ENCODE data around the gene SETDB2. TPM values are rescaled to one million over a fixed set of nuclear protein-coding genes. Genes with fewer than 3 reads are reported as not detected.
A peak's percentile ranks its signal among the peaks of the same experiment; 100 is the strongest.

SETDB2 gene, protein sequence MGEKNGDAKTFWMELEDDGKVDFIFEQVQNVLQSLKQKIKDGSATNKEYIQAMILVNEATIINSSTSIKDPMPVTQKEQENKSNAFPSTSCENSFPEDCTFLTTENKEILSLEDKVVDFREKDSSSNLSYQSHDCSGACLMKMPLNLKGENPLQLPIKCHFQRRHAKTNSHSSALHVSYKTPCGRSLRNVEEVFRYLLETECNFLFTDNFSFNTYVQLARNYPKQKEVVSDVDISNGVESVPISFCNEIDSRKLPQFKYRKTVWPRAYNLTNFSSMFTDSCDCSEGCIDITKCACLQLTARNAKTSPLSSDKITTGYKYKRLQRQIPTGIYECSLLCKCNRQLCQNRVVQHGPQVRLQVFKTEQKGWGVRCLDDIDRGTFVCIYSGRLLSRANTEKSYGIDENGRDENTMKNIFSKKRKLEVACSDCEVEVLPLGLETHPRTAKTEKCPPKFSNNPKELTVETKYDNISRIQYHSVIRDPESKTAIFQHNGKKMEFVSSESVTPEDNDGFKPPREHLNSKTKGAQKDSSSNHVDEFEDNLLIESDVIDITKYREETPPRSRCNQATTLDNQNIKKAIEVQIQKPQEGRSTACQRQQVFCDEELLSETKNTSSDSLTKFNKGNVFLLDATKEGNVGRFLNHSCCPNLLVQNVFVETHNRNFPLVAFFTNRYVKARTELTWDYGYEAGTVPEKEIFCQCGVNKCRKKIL
- total RNA-seq (10 to 100 TPM; 13.1 to 18.6 (median 16.0) TPM), polyA plus RNA-seq (5.0 TPM)
- long read RNA-seq, donor 1, full-length matches to known transcripts: 3 of 41 reads
- long read RNA-seq, donor 1, partial matches to known transcripts: 4 of 41 reads
- long read RNA-seq, donor 1, other reads (novel, unspliced or antisense): 34 of 41 reads
- long read RNA-seq, donor 2, partial matches to known transcripts: 1 of 17 reads
- long read RNA-seq, donor 2, other reads (novel, unspliced or antisense): 15 of 17 reads
- long read RNA-seq, donor 3, full-length matches to known transcripts: 8 of 55 reads
- long read RNA-seq, donor 3, partial matches to known transcripts: 5 of 55 reads
- long read RNA-seq, donor 3, other reads (novel, unspliced or antisense): 42 of 55 reads
- long read RNA-seq, donor 4, partial matches to known transcripts: 0 of 15 reads
- long read RNA-seq, donor 4, other reads (novel, unspliced or antisense): 15 of 15 reads

- DNase-seq: peak; percentile 99 to 100 (median 99)
- Histone ChIP-seq H3K27ac (ENCODE audit: low read length) (peak within 1 kb of the TSS; percentile 91), H3K4me3 (ENCODE audit: low read length) (peak within 1 kb of the TSS; percentile 69), H3K9me3 (ENCODE audit: control insufficient read depth, low read length) (no peaks in the 10 kb centered on the region), H3K27me3 (ENCODE audit: control insufficient read depth, insufficient read depth) (no peaks in the 10 kb centered on the region), H3K4me1 (ENCODE audit: control insufficient read depth, insufficient read depth, low read length) (no peaks in the 10 kb centered on the region)
- intact Hi-C loops (cut with DNase I): loop anchor here in 1 of 4 donors (10.0 kb wide), 1 partner anchor 161 kb away; no protein-coding TSS in a partner anchor
- under 1% methylated on average over 53 of the region's 53 CpGs for WGBS
- ATAC-seq: peak; percentile 99 to 100
These were observed at the start of gene SETDB2, which contains the start of gene CAB39L for GRCh38 chr13:49443704-49444523. TSS of gene SETDB2 (plus strand) at chr13:49444274. CDS start at chr13:49451894, 7,620 bp downstream. TSS of gene CAB39L (minus strand) at chr13:49444064. CDS start at chr13:49382910, 61,154 bp downstream.

DNA sequence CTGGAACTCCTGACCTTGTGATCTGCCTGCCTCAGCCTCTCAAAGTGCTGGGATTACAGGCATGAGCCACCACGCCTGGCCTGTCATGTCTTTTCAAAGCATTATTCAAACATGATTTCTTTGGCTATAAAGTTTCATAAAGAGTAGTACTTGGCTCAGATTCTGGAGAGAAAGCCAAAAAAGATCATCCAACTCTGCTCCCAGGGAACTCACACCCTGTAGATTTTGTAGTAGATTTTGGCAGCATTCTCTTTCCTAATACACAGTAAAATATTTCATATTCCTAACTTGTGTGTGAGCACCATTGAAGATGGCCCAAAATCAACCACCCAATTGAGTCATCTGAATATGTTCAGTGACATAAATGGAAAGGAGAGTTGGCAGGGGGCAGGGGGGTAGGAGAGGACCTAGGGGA lies 48.6 kb upstream of the SETDB2 start:
- H3K4me3 ChIP-seq (ENCODE audit: low read length): no peak overlapping the region
- WGBS: 52% methylated on average over 1 of the region's 1 CpG
- H3K9me3 ChIP-seq (ENCODE audit: control insufficient read depth, low read length): no peaks in the 10 kb centered on the region
- ATAC-seq: peak; percentile 93
- H3K27me3 ChIP-seq (ENCODE audit: control insufficient read depth, insufficient read depth): no peaks in the 10 kb centered on the region
- H3K4me1 ChIP-seq (ENCODE audit: control insufficient read depth, insufficient read depth, low read length): no peaks in the 10 kb centered on the region
- DNase-seq: peak; percentile 56 to 76 (median 58)
- intact Hi-C loops (cut with DNase I): no loop called here
- peak overlapping the region; percentile 51 for H3K27ac ChIP-seq (ENCODE audit: low read length)

DNA sequence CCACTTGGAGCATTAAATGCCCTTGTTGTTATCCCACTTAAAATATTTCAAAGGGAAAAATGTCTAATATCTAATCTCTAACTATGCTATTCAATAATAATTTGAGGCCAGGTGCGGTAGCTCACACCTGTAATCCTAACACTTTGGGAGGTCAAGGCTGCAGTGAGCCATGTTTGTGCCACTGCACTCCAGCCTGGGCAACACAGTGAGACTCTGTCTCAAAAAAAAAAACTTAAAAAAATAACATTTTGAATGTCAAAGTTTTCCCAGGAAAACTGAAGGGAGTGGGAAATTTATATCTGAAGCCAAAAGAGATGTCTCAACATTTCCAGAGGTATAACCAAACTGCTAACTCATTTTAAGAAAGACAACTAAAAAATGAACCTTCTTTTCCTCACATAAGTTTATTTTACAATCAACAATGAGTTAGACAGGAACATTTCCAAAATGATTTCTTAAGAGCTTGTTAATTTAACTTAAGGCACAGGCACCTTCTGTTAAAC lies 48.1 kb upstream of the SETDB2 start:
- no peak overlapping the region for H3K4me3 ChIP-seq (ENCODE audit: low read length)
- WGBS: 85% methylated on average over 1 of the region's 1 CpG
- no peaks in the 10 kb centered on the region for H3K4me1 ChIP-seq (ENCODE audit: control insufficient read depth, insufficient read depth, low read length)
- ATAC-seq: peak; percentile 42 to 86
- DNase-seq: no peak
- peak overlapping the region; percentile 51 for H3K27ac ChIP-seq (ENCODE audit: low read length)
- intact Hi-C loops (cut with DNase I): no loop called here
- H3K27me3 ChIP-seq (ENCODE audit: control insufficient read depth, insufficient read depth): no peaks in the 10 kb centered on the region
- no peaks in the 10 kb centered on the region for H3K9me3 ChIP-seq (ENCODE audit: control insufficient read depth, low read length)

DNA sequence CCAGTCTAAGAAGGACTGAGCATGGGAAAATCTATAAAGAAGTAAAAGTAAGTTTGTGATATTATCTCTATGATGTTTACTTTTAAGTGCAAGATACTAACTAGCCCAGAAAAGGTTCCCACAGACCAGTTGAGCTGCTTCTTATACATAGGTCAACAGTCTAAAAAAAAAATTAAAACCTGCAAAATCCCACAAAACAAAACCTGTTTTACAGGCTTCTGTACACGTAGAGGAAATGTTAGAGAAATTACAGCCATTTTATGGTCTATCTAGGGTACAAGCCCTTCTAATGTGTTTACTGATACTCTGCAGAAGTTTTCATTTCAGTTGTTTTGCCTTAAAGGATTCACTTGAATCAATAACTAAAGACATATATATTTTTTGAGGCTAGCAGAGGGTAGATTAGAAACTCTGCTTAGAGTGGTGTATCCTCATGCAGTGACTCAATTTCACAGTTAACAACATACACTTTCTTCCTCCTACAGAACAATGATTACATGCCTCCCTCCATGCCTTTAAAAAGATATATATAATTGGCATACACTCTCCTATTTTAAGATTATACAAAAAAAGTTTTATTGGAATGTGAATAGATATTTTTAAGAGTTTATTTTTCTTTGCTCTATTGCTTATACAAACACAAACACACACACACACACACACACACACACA lies 44.1 kb upstream of the SETDB2 start:
- intact Hi-C loops (cut with DNase I): no loop called here
- WGBS: 54% methylated on average over 1 of the region's 1 CpG
- no peak overlapping the region for H3K27ac ChIP-seq (ENCODE audit: low read length)
- no peaks in the 10 kb centered on the region for H3K27me3 ChIP-seq (ENCODE audit: control insufficient read depth, insufficient read depth)
- ATAC-seq (no peak), DNase-seq (no peak)
- no peaks in the 10 kb centered on the region for H3K4me1 ChIP-seq (ENCODE audit: control insufficient read depth, insufficient read depth, low read length)
- peak overlapping the region; percentile 71 for H3K4me3 ChIP-seq (ENCODE audit: low read length)
- peaks cover 1% of the 10 kb centered on the region for H3K9me3 ChIP-seq (ENCODE audit: control insufficient read depth, low read length)

- Histone ChIP-seq H3K27ac (ENCODE audit: low read length) (peak overlapping the region; percentile 92), H3K27me3 (ENCODE audit: control insufficient read depth, insufficient read depth) (no peaks in the 10 kb centered on the region), H3K4me3 (ENCODE audit: low read length) (peak overlapping the region; percentile 71), H3K9me3 (ENCODE audit: control insufficient read depth, low read length) (peaks cover 1% of the 10 kb centered on the region), H3K4me1 (ENCODE audit: control insufficient read depth, insufficient read depth, low read length) (no peaks in the 10 kb centered on the region)
- 17% methylated on average over 7 of the region's 7 CpGs for WGBS
- peak; percentile 97 to 98 for ATAC-seq
- no peak for DNase-seq
- intact Hi-C loops (cut with DNase I): no loop called here
These were observed 43.1 kb upstream of the SETDB2 start for GRCh38 chr13:49400755-49401659.

DNA sequence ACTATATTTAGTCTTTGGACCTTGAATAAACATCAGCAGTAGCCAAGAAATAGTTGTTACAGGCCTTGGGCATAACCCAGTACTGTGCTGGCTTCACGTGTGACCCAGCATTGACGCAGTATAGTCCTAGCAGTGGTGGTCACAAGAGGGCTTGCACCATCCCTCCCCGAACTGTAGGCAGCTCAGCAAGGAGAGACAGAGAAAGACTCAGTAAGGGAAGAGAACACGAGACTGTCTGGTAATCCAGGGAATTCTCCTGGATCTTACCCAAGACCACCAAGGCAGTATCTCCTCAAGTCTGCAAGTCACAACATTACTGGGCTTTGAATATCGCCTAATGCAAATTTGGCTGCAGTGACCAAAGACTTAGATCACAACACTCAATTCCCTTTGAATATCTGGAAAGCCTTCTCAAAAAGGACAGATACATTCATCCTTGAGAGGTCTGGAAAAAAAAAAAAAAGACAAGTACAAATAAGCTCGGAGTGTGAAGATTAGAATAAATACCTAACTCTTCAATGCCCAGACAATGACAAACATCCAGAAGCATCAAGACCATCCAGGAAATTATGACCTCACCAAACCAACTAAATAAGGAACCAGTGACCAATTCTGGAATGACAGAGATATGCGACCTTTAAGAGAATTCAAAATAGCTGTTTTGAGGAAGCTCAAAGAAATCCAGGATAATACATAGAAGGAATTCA lies 39.9 kb upstream of the SETDB2 start:
- no peak for ATAC-seq
- no peak overlapping the region for H3K4me3 ChIP-seq (ENCODE audit: low read length)
- H3K4me1 ChIP-seq (ENCODE audit: control insufficient read depth, insufficient read depth, low read length): no peaks in the 10 kb centered on the region
- 79% methylated on average over 7 of the region's 7 CpGs for WGBS
- intact Hi-C loops (cut with DNase I): no loop called here
- no peak for DNase-seq
- peaks cover 1% of the 10 kb centered on the region for H3K9me3 ChIP-seq (ENCODE audit: control insufficient read depth, low read length)
- H3K27ac ChIP-seq (ENCODE audit: low read length): no peak overlapping the region
- H3K27me3 ChIP-seq (ENCODE audit: control insufficient read depth, insufficient read depth): no peaks in the 10 kb centered on the region

DNA sequence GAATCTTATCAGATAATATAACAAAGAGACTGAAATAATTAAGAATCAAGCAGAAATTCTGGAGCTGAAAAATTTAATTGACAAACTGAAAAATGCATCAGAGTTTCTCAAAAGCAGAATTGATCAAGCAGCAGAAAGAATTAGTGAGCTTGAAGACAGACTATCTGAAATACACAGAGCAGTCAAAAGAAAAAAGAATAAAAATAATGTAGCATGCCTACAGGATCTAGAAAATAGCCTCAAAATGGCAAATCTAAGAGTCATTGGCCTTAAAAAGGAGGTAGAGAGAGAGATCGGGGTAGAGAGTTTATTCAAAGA lies 39.4 kb upstream of the SETDB2 start:
- Histone ChIP-seq H3K27ac (ENCODE audit: low read length) (no peak overlapping the region), H3K4me3 (ENCODE audit: low read length) (no peak overlapping the region), H3K27me3 (ENCODE audit: control insufficient read depth, insufficient read depth) (no peaks in the 10 kb centered on the region), H3K4me1 (ENCODE audit: control insufficient read depth, insufficient read depth, low read length) (no peaks in the 10 kb centered on the region), H3K9me3 (ENCODE audit: control insufficient read depth, low read length) (peaks cover 1% of the 10 kb centered on the region)
- ATAC-seq: no peak
- no peak for DNase-seq
- intact Hi-C loops (cut with DNase I): no loop called here
- WGBS: 70% methylated on average over 1 of the region's 1 CpG

DNA sequence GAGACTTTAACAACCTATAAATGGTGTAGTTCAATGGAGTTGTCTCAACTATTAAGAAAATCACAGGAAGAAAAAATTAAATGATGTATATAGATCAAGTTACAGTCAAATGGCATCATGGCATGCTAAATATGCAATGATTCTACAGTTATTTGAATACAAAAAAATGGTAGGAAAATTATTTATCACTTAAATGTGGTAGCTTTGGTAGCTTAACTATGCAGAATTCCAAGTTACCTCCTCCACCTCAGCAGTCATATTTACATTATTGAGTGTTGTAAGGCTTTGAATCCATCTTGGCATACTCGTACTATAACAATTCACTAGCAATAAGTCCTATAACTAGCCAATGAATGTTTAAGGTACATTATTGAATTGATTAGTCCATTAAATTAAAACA lies 37.0 kb upstream of the SETDB2 start:
- no peaks in the 10 kb centered on the region for H3K27me3 ChIP-seq (ENCODE audit: control insufficient read depth, insufficient read depth)
- DNase-seq (no peak), ATAC-seq (no peak)
- peaks cover 1% of the 10 kb centered on the region for H3K9me3 ChIP-seq (ENCODE audit: control insufficient read depth, low read length)
- H3K4me1 ChIP-seq (ENCODE audit: control insufficient read depth, insufficient read depth, low read length): no peaks in the 10 kb centered on the region
- no peak overlapping the region for H3K4me3 ChIP-seq (ENCODE audit: low read length)
- intact Hi-C loops (cut with DNase I): no loop called here
- WGBS: 99% methylated on average over 1 of the region's 1 CpG
- no peak overlapping the region for H3K27ac ChIP-seq (ENCODE audit: low read length)

GRCh38 chr13:49407936-49408335 lies 36.1 kb upstream of the SETDB2 start:
- ATAC-seq (no peak), DNase-seq (no peak)
- Histone ChIP-seq H3K4me1 (ENCODE audit: control insufficient read depth, insufficient read depth, low read length) (no peaks in the 10 kb centered on the region), H3K27me3 (ENCODE audit: control insufficient read depth, insufficient read depth) (no peaks in the 10 kb centered on the region), H3K4me3 (ENCODE audit: low read length) (no peak overlapping the region), H3K27ac (ENCODE audit: low read length) (no peak overlapping the region), H3K9me3 (ENCODE audit: control insufficient read depth, low read length) (peaks cover 1% of the 10 kb centered on the region)
- intact Hi-C loops (cut with DNase I): no loop called here
- 98% methylated on average over 4 of the region's 4 CpGs for WGBS

Measured in right cardiac atrium (tissue), 5 donors.